ENCODE results near the gene LIMS1.
"Not testable (repeated sequence)": the region's sequence is repeated elsewhere in the genome, so short reads cannot be mapped to it uniquely, and the experiment has no call there.

LIMS1 gene

GRCh38 chr2:108552566-108552965 lies 18.3 kb downstream of the LIMS1 start:
- no peak for DNase-seq (ENCODE audit: low spot score)

GRCh38 chr2:108553209-108553919 lies 19.1 kb downstream of the LIMS1 start:
- DNase-seq (ENCODE audit: low spot score), result no peak

- no peak for DNase-seq (ENCODE audit: low spot score)
These were observed 20.3 kb downstream of the LIMS1 start for GRCh38 chr2:108554528-108554927.

GRCh38 chr2:108555572-108555971 lies 21.3 kb downstream of the LIMS1 start:
- no peak for DNase-seq (ENCODE audit: low spot score)

GRCh38 chr2:108556581-108556980 lies 22.3 kb downstream of the LIMS1 start:
- DNase-seq (ENCODE audit: low spot score), result not testable (repeated sequence)

- no peak for DNase-seq (ENCODE audit: low spot score)
These were observed 26.1 kb downstream of the LIMS1 start for GRCh38 chr2:108560241-108560811.

- DNase-seq (ENCODE audit: low spot score), result no peak
These were observed 26.7 kb downstream of the LIMS1 start for GRCh38 chr2:108560895-108561530.

GRCh38 chr2:108562274-108562673 lies 28.0 kb downstream of the LIMS1 start:
- no peak for DNase-seq (ENCODE audit: low spot score)

- DNase-seq (ENCODE audit: low spot score), result no peak
These were observed 30.2 kb downstream of the LIMS1 start for GRCh38 chr2:108564510-108564909.

GRCh38 chr2:108565778-108566375 lies 31.6 kb downstream of the LIMS1 start:
- DNase-seq (ENCODE audit: low spot score), result no peak

- DNase-seq (ENCODE audit: low spot score), result no peak
These were observed 36.1 kb downstream of the LIMS1 start for GRCh38 chr2:108570416-108570815.

GRCh38 chr2:108571286-108571685 lies 37.0 kb downstream of the LIMS1 start:
- DNase-seq (ENCODE audit: low spot score), result no peak

GRCh38 chr2:108573061-108573460 lies 38.8 kb downstream of the LIMS1 start:
- no peak for DNase-seq (ENCODE audit: low spot score)

GRCh38 chr2:108574332-108574731 lies 40.1 kb downstream of the LIMS1 start:
- no peak for DNase-seq (ENCODE audit: low spot score)

GRCh38 chr2:108575132-108575966 lies 41.1 kb downstream of the LIMS1 start:
- DNase-seq (ENCODE audit: low spot score), result no peak

GRCh38 chr2:108577099-108577498 lies 42.8 kb downstream of the LIMS1 start:
- DNase-seq (ENCODE audit: low spot score), result no peak

GRCh38 chr2:108579623-108580022 lies 45.4 kb downstream of the LIMS1 start:
- no peak for DNase-seq (ENCODE audit: low spot score)

GRCh38 chr2:108580050-108580449 lies 45.8 kb downstream of the LIMS1 start:
- DNase-seq (ENCODE audit: low spot score), result no peak

GRCh38 chr2:108583903-108584520 lies 49.7 kb downstream of the LIMS1 start:
- DNase-seq (ENCODE audit: low spot score), result peak; percentile 77

GRCh38 chr2:108585436-108585835 lies 51.2 kb downstream of the LIMS1 start:
- no peak for DNase-seq (ENCODE audit: low spot score)

- DNase-seq (ENCODE audit: low spot score), result no peak
These were observed 51.8 kb downstream of the LIMS1 start for GRCh38 chr2:108586116-108586515.

GRCh38 chr2:108586631-108587030 lies 52.4 kb downstream of the LIMS1 start:
- DNase-seq (ENCODE audit: low spot score), result no peak

Data from germinal center (tissue), 1 donor.